Astrocyte (in vitro differentiated cells and primary cell): ENCODE data around the gene MUC4. TPM values are rescaled to one million over a fixed set of nuclear protein-coding genes. Genes with fewer than 3 reads are reported as not detected.
"Not testable (repeated sequence)": the region's sequence is repeated elsewhere in the genome, so short reads cannot be mapped to it uniquely, and the experiment has no call there.

Source experiments
- DNase-seq: peaks from one replicate; pipeline ENCODE4 v3.0.0-alpha.2; 2010; ENCODE audit warnings: low read depth
- FAIRE-seq: peaks from 2 replicates; lab custom pipeline; 2011; peaks lifted over from hg19 to GRCh38; lab: Jason Lieb, UNC
- H2AFZ ChIP-seq: 2 replicates; pipeline ENCODE4 v1.6.0; 2012; ENCODE audit warnings: low read depth, low read length, inconsistent platforms
- H3K27ac ChIP-seq: 2 replicates; pipeline ENCODE4 v1.5.1; 2011; ENCODE audit warnings: low read depth, low read length, inconsistent platforms
- H3K27me3 ChIP-seq: 2 replicates; pipeline ENCODE4 v1.6.0; 2011; ENCODE audit warnings: low read length, inconsistent platforms; ENCODE audit not compliant: insufficient read depth
- H3K36me3 ChIP-seq: 2 replicates; pipeline ENCODE4 v1.5.1; 2011; ENCODE audit warnings: low read length, inconsistent platforms; ENCODE audit not compliant: insufficient read depth
- H3K4me1 ChIP-seq: 2 replicates; pipeline ENCODE4 v1.5.1; 2011; ENCODE audit warnings: low read length, inconsistent platforms; ENCODE audit not compliant: insufficient read depth
- H3K4me2 ChIP-seq: 2 replicates; pipeline ENCODE4 v1.6.0; 2012; ENCODE audit warnings: low read length, inconsistent platforms
- H3K4me3 ChIP-seq: 2 replicates; pipeline ENCODE4 v1.5.1; 2011; ENCODE audit warnings: low read depth, mild to moderate bottlenecking, low read length, inconsistent platforms; ENCODE audit not compliant: insufficient read depth
- H3K79me2 ChIP-seq: 2 replicates; pipeline ENCODE4 v1.6.0; 2012; ENCODE audit warnings: mild to moderate bottlenecking, low read length, inconsistent platforms; ENCODE audit not compliant: insufficient read depth
- H3K9ac ChIP-seq: 2 replicates; pipeline ENCODE4 v1.6.0; 2012; ENCODE audit warnings: mild to moderate bottlenecking, low read length, inconsistent platforms
- H3K9me3 ChIP-seq: 2 replicates; pipeline ENCODE4 v1.5.1; 2012; ENCODE audit warnings: low read depth, mild to moderate bottlenecking, low read length, inconsistent platforms; ENCODE audit not compliant: insufficient read depth
- H4K20me1 ChIP-seq: 2 replicates; pipeline ENCODE4 v1.6.0; 2012; ENCODE audit warnings: low read length, inconsistent platforms; ENCODE audit not compliant: insufficient read depth
- H3K27ac Mint-ChIP-seq: one replicate; pipeline ENCODE4 v1.8.0; 2021; ENCODE audit warnings: mild to moderate bottlenecking, mixed read lengths; ENCODE audit not compliant: unreplicated experiment
- H3K27me3 Mint-ChIP-seq: one replicate; pipeline ENCODE4 v1.8.0; 2021; ENCODE audit warnings: low read depth, mixed read lengths; ENCODE audit not compliant: unreplicated experiment
- H3K36me3 Mint-ChIP-seq: one replicate; pipeline ENCODE4 v1.8.0; 2021; ENCODE audit warnings: low read depth, mixed read lengths; ENCODE audit not compliant: unreplicated experiment
- H3K4me1 Mint-ChIP-seq: one replicate; pipeline ENCODE4 v1.8.0; 2021; ENCODE audit warnings: low read depth, mixed read lengths; ENCODE audit not compliant: unreplicated experiment
- H3K4me3 Mint-ChIP-seq: one replicate; pipeline ENCODE4 v1.8.0; 2021; ENCODE audit warnings: mild to moderate bottlenecking, moderate library complexity, mixed read lengths; ENCODE audit not compliant: unreplicated experiment
- H3K9me3 Mint-ChIP-seq: one replicate; pipeline ENCODE4 v1.8.0; 2021; ENCODE audit warnings: mild to moderate bottlenecking, mixed read lengths; ENCODE audit not compliant: unreplicated experiment
- EZH2 ChIP-seq: IDR thresholded peaks from 2 replicates; pipeline ENCODE4 v1.6.1; 2012; ENCODE audit warnings: mild to moderate bottlenecking, low read length, inconsistent platforms; ENCODE audit not compliant: insufficient read depth
- total RNA-seq: library from RNA; stranded (reverse); gene quantifications from 2 replicates; pipeline ENCODE4 v1.2.1, GENCODE V29; 2021
- TF ChIP-seq, protein P1 (sequence below): IDR thresholded peaks from 2 replicates; pipeline ENCODE4 v1.5.1; 2011; ENCODE audit warnings: low read depth, mild to moderate bottlenecking, inconsistent platforms, low read length, moderate library complexity; ENCODE audit not compliant: insufficient read depth

Gene MUC4
- total RNA-seq, 1 donor from 2014 or later = 0.05 TPM

DNA sequence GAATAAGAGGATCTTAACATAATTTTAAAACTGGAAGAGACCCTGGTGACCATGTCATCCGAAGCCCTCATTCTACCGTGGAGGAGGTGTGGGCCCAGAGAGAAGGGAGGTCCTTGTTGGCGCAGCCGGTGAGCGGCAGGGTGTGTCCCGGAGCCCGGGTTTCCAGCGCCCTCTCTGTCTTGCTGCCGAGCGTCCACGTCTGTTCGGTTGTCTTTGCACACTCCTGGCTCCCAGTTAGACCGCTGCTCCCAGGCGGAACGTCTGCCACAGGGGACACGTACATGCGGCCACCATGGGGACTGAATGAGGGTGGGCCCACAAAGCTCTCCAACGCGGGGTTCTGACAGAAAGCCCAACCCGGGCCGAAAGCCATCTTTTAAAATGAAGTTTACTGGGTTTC lies 6.6 kb upstream of the MUC4 start:
- no peak overlapping the region for H3K4me3 Mint-ChIP-seq
- H3K79me2 ChIP-seq = no peaks in the 10 kb centered on the region
- H3K9ac ChIP-seq = no peak overlapping the region
- no peak overlapping the region for H3K4me3 ChIP-seq
- H3K27me3 Mint-ChIP-seq = peaks cover 40% of the 10 kb centered on the region
- no peaks in the 10 kb centered on the region for H3K36me3 Mint-ChIP-seq
- H3K9me3 ChIP-seq = no peaks in the 10 kb centered on the region
- no peak for DNase-seq
- no peaks in the 10 kb centered on the region for H4K20me1 ChIP-seq
- H3K27ac ChIP-seq = no peak overlapping the region
- no peaks in the 10 kb centered on the region for H3K9me3 Mint-ChIP-seq
- H2AFZ ChIP-seq = no peak overlapping the region
- TF ChIP-seq EZH2 = no peak
- TF ChIP-seq, protein P1, sequence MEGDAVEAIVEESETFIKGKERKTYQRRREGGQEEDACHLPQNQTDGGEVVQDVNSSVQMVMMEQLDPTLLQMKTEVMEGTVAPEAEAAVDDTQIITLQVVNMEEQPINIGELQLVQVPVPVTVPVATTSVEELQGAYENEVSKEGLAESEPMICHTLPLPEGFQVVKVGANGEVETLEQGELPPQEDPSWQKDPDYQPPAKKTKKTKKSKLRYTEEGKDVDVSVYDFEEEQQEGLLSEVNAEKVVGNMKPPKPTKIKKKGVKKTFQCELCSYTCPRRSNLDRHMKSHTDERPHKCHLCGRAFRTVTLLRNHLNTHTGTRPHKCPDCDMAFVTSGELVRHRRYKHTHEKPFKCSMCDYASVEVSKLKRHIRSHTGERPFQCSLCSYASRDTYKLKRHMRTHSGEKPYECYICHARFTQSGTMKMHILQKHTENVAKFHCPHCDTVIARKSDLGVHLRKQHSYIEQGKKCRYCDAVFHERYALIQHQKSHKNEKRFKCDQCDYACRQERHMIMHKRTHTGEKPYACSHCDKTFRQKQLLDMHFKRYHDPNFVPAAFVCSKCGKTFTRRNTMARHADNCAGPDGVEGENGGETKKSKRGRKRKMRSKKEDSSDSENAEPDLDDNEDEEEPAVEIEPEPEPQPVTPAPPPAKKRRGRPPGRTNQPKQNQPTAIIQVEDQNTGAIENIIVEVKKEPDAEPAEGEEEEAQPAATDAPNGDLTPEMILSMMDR = no peak
- no peaks in the 10 kb centered on the region for H3K4me1 ChIP-seq
- no peaks in the 10 kb centered on the region for H3K4me1 Mint-ChIP-seq
- H3K4me2 ChIP-seq = no peak overlapping the region
- no peak overlapping the region for H3K27ac Mint-ChIP-seq
- H3K27me3 ChIP-seq = peaks cover 5% of the 10 kb centered on the region
- no peaks in the 10 kb centered on the region for H3K36me3 ChIP-seq
- FAIRE-seq = no peak

DNA sequence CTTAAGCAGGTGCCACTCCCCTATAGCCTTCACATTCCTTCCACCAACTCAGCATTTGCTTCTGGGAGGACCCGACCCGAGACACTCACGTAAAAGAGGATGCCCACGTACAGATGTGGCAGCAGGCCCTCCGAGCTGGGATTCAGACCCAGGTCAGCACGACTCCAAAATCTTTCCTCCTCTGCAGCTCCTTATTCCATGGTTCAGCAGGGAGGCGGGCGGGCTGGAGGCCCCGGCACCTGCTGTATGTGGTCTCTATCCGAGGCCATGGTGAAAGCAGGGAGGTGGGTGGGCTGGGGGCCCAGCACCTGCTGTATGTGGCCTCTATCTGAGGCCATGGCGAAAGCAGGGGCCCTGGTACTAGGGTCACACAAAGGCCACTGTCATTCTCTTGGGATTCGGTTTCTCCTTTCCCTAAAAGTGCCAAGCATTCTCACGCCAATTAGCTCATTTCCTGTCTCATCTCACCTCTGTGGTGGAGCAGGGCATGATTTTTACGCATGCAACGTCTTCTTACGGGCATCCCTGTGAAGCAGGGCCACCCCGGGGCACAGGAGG lies 5.9 kb upstream of the MUC4 start:
- H3K79me2 ChIP-seq = no peaks in the 10 kb centered on the region
- H3K9me3 ChIP-seq = no peaks in the 10 kb centered on the region
- Mint-ChIP-seq H3K27ac (no peak overlapping the region), H3K36me3 (no peaks in the 10 kb centered on the region), H3K4me3 (no peak overlapping the region), H3K4me1 (no peaks in the 10 kb centered on the region), H3K27me3 (peaks cover 37% of the 10 kb centered on the region), H3K9me3 (no peaks in the 10 kb centered on the region)
- H3K4me1 ChIP-seq = no peaks in the 10 kb centered on the region
- H3K27me3 ChIP-seq = peaks cover 5% of the 10 kb centered on the region
- no peak overlapping the region for H3K4me2 ChIP-seq
- no peaks in the 10 kb centered on the region for H4K20me1 ChIP-seq
- FAIRE-seq (no peak), DNase-seq (no peak)
- no peak overlapping the region for H3K27ac ChIP-seq
- H2AFZ ChIP-seq = no peak overlapping the region
- no peak overlapping the region for H3K4me3 ChIP-seq
- H3K36me3 ChIP-seq = no peaks in the 10 kb centered on the region
- no peak overlapping the region for H3K9ac ChIP-seq
- TF ChIP-seq, protein P1 = no peak
- no peak for TF ChIP-seq EZH2

DNA sequence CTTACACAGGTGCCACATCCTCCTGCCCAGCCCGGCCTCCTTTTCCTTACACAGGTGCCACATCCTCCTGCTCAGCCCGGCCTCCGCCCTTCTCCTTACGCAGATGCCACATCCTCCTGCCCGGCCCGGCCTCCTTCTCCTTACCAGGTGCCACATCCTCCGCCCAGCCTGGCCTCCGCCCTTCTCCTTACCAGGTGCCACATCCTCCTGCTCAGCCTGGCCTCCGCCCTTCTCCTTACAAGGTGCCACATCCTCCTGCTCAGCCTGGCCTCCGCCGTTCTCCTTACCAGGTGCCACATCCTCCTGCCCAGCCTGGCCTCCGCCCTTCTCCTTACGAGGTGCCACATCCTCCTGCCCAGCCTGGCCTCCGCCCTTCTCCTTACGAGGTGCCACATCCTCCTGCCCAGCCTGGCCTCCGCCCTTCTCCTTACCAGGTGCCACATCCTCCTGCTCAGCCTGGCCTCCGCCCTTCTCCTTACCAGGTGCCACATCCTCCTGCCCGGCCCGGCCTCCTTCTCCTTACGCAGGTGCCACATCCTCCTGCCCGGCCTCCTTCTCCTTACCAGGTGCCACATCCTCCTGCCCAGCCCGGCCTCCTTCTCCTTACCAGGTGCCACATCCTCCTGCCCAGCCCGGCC lies 4.7 kb upstream of the MUC4 start:
- H3K4me3 Mint-ChIP-seq, FAIRE-seq: not testable (repeated sequence)

More for the DNA sequence above, 4.7 kb upstream of the MUC4 start:
- DNase-seq, H3K36me3 Mint-ChIP-seq, H3K9me3 ChIP-seq, H3K9me3 Mint-ChIP-seq, H3K27me3 ChIP-seq, H3K27ac Mint-ChIP-seq, H3K4me1 ChIP-seq, H3K4me3 ChIP-seq, H3K79me2 ChIP-seq, H3K36me3 ChIP-seq, H3K4me1 Mint-ChIP-seq, H2AFZ ChIP-seq, H3K27ac ChIP-seq, H4K20me1 ChIP-seq, H3K4me2 ChIP-seq, H3K9ac ChIP-seq: not testable (repeated sequence)
- peaks cover 33% of the 10 kb centered on the region for H3K27me3 Mint-ChIP-seq
